HG02588 (cell line): ENCODE data around the gene PDZD2.

ENCODE experiments used
- ATAC-seq: cut with Tn5 transposase; IDR thresholded peaks from one replicate; pipeline ENCODE4 v1.9.1; 2021; ENCODE audit warnings: mild to moderate bottlenecking, moderate library complexity; ENCODE audit not compliant: unreplicated experiment

PDZD2 gene

GRCh38 chr5:32156635-32157034, 517.7 kb downstream of the PDZD2 start:
- ATAC-seq: no peak

- no peak for ATAC-seq
Measured at GRCh38 chr5:32157078-32157477, 518.1 kb downstream of the PDZD2 start.

GRCh38 chr5:32158679-32158975, 519.7 kb downstream of the PDZD2 start:
- no peak for ATAC-seq

- ATAC-seq: no peak
Measured at GRCh38 chr5:32159328-32160072, 520.6 kb downstream of the PDZD2 start.

GRCh38 chr5:32160228-32160627, 521.3 kb downstream of the PDZD2 start:
- no peak for ATAC-seq
